HG03571 (cell line): ENCODE data around the gene LACTBL1.

Source experiments
- ATAC-seq: cut with Tn5 transposase; IDR thresholded peaks from one replicate; pipeline ENCODE4 v1.9.1; 2021; ENCODE audit not compliant: unreplicated experiment

LACTBL1 gene

GRCh38 chr1:22914156-22914555 is 58.5 kb downstream of the LACTBL1 start:
- ATAC-seq: no peak

GRCh38 chr1:22913421-22914141 is 59.1 kb downstream of the LACTBL1 start:
- no peak for ATAC-seq

- ATAC-seq: no peak
Measured at GRCh38 chr1:22912311-22912710, 60.4 kb downstream of the LACTBL1 start.

GRCh38 chr1:22910986-22911651 is 61.5 kb downstream of the LACTBL1 start:
- ATAC-seq: no peak

GRCh38 chr1:22910286-22910685 is 62.4 kb downstream of the LACTBL1 start:
- no peak for ATAC-seq

GRCh38 chr1:22908880-22909426 is 63.7 kb downstream of the LACTBL1 start:
- no peak for ATAC-seq

- no peak for ATAC-seq
Measured at GRCh38 chr1:22907528-22907927, 65.1 kb downstream of the LACTBL1 start.

GRCh38 chr1:22906968-22907367 is 65.7 kb downstream of the LACTBL1 start:
- no peak for ATAC-seq

GRCh38 chr1:22903113-22903512 is 69.6 kb downstream of the LACTBL1 start:
- no peak for ATAC-seq
